Mesenchymal stem cell (in vitro differentiated cells and primary cell): ENCODE data around the gene MGAT4B.

Source experiments
- DNase-seq: peaks from one replicate; pipeline ENCODE4 v3.0.0-alpha.2; 2013
- H2AFZ ChIP-seq: one replicate; pipeline ENCODE4 v1.6.1; 2013; ENCODE audit warnings: low read depth, mild to moderate bottlenecking, control low read depth, inconsistent platforms, low read length, moderate library complexity
- H2AK5ac ChIP-seq: 2 replicates; pipeline ENCODE4 v1.6.1; 2013; ENCODE audit warnings: low read length, moderate library complexity, mild to moderate bottlenecking, inconsistent platforms; ENCODE audit not compliant: severe bottlenecking
- H2BK120ac ChIP-seq: one replicate; pipeline ENCODE4 v1.6.1; 2013; ENCODE audit warnings: low read depth, mild to moderate bottlenecking, inconsistent platforms, low read length, moderate library complexity
- H2BK12ac ChIP-seq, 2 experiments: one replicate each; pipeline ENCODE4 v1.6.1; 2013; ENCODE audit warnings: inconsistent platforms in 2 of 2, low read length in 2 of 2, mild to moderate bottlenecking in 2 of 2, moderate library complexity in 2 of 2, control low read depth in 1 of 2
- H2BK15ac ChIP-seq: one replicate; pipeline ENCODE4 v1.6.1; 2013; ENCODE audit warnings: mild to moderate bottlenecking, low read depth, inconsistent platforms; ENCODE audit not compliant: poor library complexity, severe bottlenecking
- H2BK5ac ChIP-seq: 2 replicates; pipeline ENCODE4 v1.6.1; 2013; ENCODE audit warnings: low read depth, mild to moderate bottlenecking, low read length, control low read depth, inconsistent platforms; ENCODE audit not compliant: poor library complexity, severe bottlenecking
- H3K14ac ChIP-seq, 2 experiments: one replicate each; pipeline ENCODE4 v1.6.1; 2013; ENCODE audit warnings: inconsistent platforms in 2 of 2, low read length in 2 of 2, control low read depth in 1 of 2, mild to moderate bottlenecking in 1 of 2, moderate library complexity in 1 of 2
- H3K18ac ChIP-seq, 2 experiments: one replicate each; pipeline ENCODE4 v1.6.1; 2013; ENCODE audit warnings: inconsistent platforms in 2 of 2, low read length in 2 of 2, control low read depth in 1 of 2, low read depth in 1 of 2, mild to moderate bottlenecking in 1 of 2
- H3K23ac ChIP-seq, 2 experiments: one replicate each; pipeline ENCODE4 v1.6.1; 2013; ENCODE audit warnings: inconsistent platforms in 2 of 2, low read length in 2 of 2, mild to moderate bottlenecking in 2 of 2, moderate library complexity in 2 of 2, control low read depth in 1 of 2
- H3K27ac ChIP-seq: 2 replicates; pipeline ENCODE4 v1.5.1; 2013; ENCODE audit warnings: mild to moderate bottlenecking, moderate library complexity, low read length, control low read depth, inconsistent platforms; ENCODE audit not compliant: poor library complexity, severe bottlenecking
- H3K27me3 ChIP-seq, 2 experiments: 2 replicates each; pipeline versions ENCODE4 v1.6.1 to v1.7.0; 2013; ENCODE audit warnings: low read length in 2 of 2, mild to moderate bottlenecking in 2 of 2, moderate library complexity in 2 of 2, control low read depth in 1 of 2, inconsistent platforms in 1 of 2; ENCODE audit not compliant: control insufficient read depth in 1 of 2, insufficient read depth in 1 of 2
- H3K36me3 ChIP-seq, 2 experiments: 2 replicates each; pipeline versions ENCODE4 v1.6.1 to v1.7.0; 2013; ENCODE audit warnings: low read length in 2 of 2, control low read depth in 1 of 2, inconsistent platforms in 1 of 2, low read depth in 1 of 2, mild to moderate bottlenecking in 1 of 2; ENCODE audit not compliant: insufficient read depth in 2 of 2, control insufficient read depth in 1 of 2
- H3K4ac ChIP-seq, 2 experiments: one replicate each; pipeline ENCODE4 v1.6.1; 2013; ENCODE audit warnings: inconsistent platforms in 2 of 2, low read length in 2 of 2, mild to moderate bottlenecking in 2 of 2, moderate library complexity in 2 of 2, control low read depth in 1 of 2, low read depth in 1 of 2
- H3K4me1 ChIP-seq: 2 replicates; pipeline ENCODE4 v1.6.1; 2013; ENCODE audit warnings: low read depth, low read length, control low read depth; ENCODE audit not compliant: control insufficient read depth, insufficient read depth
- H3K4me2 ChIP-seq: 2 replicates; pipeline ENCODE4 v1.6.1; 2013; ENCODE audit warnings: low read length, mild to moderate bottlenecking, inconsistent platforms; ENCODE audit not compliant: poor library complexity, severe bottlenecking
- H3K4me3 ChIP-seq, 2 experiments: 2 replicates each; pipeline versions ENCODE4 v1.5.1 to v1.7.0; 2013; ENCODE audit warnings: low read length in 2 of 2, mild to moderate bottlenecking in 2 of 2, control low read depth in 1 of 2, low read depth in 1 of 2; ENCODE audit not compliant: insufficient read depth in 1 of 2
- H3K79me1 ChIP-seq: replicated peaks from 2 replicates; pipeline ENCODE4 v1.6.1; 2013; ENCODE audit warnings: mild to moderate bottlenecking, control low read depth, low read length, inconsistent platforms; ENCODE audit not compliant: poor library complexity, severe bottlenecking
- H3K9ac ChIP-seq: 2 replicates; pipeline ENCODE4 v1.7.0; 2013; ENCODE audit warnings: mild to moderate bottlenecking, low read length, moderate library complexity
- H3K9me3 ChIP-seq: 2 replicates; pipeline ENCODE4 v1.7.0; 2013; ENCODE audit warnings: mild to moderate bottlenecking, low read length; ENCODE audit not compliant: control insufficient read depth
- H4K8ac ChIP-seq: one replicate; pipeline ENCODE4 v1.6.1; 2013; ENCODE audit warnings: inconsistent platforms, mild to moderate bottlenecking, low read length, moderate library complexity
- H4K91ac ChIP-seq: one replicate; pipeline ENCODE4 v1.6.1; 2013; ENCODE audit warnings: mild to moderate bottlenecking, low read length, inconsistent platforms
- WGBS: methylation state at CpG from one replicate; pipeline ENCODE4 v1.1.7; 2013; ENCODE audit warnings: mixed read lengths; 5-methylcytosine and 5-hydroxymethylcytosine counted together

The MGAT4B gene

DNA sequence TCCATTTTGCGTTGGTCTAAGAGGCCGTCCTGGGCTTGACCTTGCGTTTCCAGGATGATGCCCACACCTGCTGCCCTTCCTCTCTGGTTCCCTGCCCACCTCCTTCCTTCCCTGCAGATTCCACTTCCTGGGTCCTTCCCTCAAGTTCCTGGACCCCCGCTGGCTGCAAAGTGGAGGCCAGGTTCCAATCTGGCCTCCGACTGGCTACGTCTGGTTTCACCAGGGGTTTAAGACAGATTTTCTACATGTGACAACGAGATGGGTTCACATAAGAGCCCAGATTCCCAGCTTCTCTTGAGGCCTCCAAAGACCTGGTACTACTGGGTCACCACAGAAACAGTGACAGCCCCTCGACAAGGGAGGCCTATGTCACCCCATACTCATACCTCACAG, 2.1 kb downstream of the MGAT4B start:
- peak overlapping the region; percentile 87 for H3K9ac ChIP-seq
- no peak overlapping the region for H4K8ac ChIP-seq
- no peaks in the 10 kb centered on the region for H3K27me3 ChIP-seq
- WGBS: 95% methylated on average over 8 of the region's 8 CpGs
- no peak overlapping the region for H3K14ac ChIP-seq
- H2AK5ac ChIP-seq: no peak overlapping the region
- H3K4me2 ChIP-seq: peak overlapping the region; percentile 93
- peaks cover 21% of the 10 kb centered on the region for H3K79me1 ChIP-seq
- H3K23ac ChIP-seq: no peak overlapping the region
- no peak overlapping the region for H2BK120ac ChIP-seq
- peaks cover 45% of the 10 kb centered on the region for H3K4me1 ChIP-seq
- no peak overlapping the region for H2AFZ ChIP-seq
- no peak overlapping the region for H3K27ac ChIP-seq
- no peak overlapping the region for H2BK12ac ChIP-seq
- H4K91ac ChIP-seq: no peak overlapping the region
- H3K18ac ChIP-seq: no peak overlapping the region
- peak overlapping the region in 1 of 2 experiments; percentile 84 for H3K4me3 ChIP-seq
- peaks cover 22 to 49% of the 10 kb centered on the region in 2 experiments for H3K36me3 ChIP-seq
- DNase-seq: no peak
- no peaks in the 10 kb centered on the region for H3K9me3 ChIP-seq
- H2BK5ac ChIP-seq: no peak overlapping the region
- H2BK15ac ChIP-seq: no peak overlapping the region
- no peak overlapping the region for H3K4ac ChIP-seq

DNA sequence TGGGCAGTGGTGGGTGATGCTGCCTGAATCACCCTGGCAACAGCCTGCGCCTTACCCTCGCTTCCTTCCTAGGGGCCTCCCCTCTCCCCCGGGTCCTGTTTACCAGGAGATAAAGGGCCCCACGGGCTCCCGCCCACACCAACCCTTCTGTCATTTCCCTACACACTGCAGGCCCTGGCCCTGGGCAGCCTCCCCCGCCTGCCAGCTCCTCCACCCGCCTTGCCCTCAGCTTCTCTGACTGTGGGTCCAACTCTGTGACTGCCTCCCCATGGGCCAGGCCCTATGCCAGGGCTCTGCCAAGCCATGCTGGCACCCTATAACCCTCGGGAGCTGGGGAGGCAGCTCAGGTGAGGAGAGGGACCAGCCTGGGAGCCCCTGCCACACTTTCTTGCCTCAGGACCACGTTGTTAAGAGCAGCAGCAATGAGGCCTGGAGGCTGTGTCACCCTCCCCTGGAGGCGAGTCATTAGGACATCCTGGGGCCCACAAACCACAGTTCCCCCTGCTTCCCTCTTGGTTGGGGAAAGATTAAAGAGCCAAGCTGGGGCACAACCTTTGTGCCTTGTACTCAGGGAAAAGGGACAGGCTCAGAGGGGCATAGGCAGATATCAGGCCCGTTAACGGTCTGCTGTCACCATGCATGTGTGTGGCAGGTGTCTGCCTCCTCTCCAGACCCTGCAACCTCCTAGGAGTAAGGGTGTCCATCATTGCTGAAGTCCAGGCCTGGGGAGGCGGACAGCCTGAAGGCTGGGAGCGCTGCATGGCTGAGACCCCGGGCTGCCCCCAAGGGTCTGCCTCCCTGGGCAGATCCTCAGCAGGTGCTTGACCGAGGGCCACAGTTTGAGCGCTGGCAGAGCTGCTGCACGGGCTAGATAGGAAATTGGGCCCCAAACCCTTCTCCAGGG, 2.8 kb downstream of the MGAT4B start:
- peak overlapping the region in 1 of 2 experiments; percentile 7 for H3K4ac ChIP-seq
- H3K23ac ChIP-seq: no peak overlapping the region
- WGBS: 75% methylated on average over 17 of the region's 18 CpGs
- H4K91ac ChIP-seq: no peak overlapping the region
- H3K4me3 ChIP-seq: peak overlapping the region in 1 of 2 experiments; percentile 84
- H3K14ac ChIP-seq: no peak overlapping the region
- peaks cover 45% of the 10 kb centered on the region for H3K4me1 ChIP-seq
- H2BK12ac ChIP-seq: peak overlapping the region in 1 of 2 experiments; percentile 2
- H3K9me3 ChIP-seq: no peaks in the 10 kb centered on the region
- H2BK15ac ChIP-seq: no peak overlapping the region
- no peak overlapping the region for H4K8ac ChIP-seq
- H2BK120ac ChIP-seq: no peak overlapping the region
- H3K79me1 ChIP-seq: peaks cover 26% of the 10 kb centered on the region
- H3K9ac ChIP-seq: peak overlapping the region; percentile 87
- no peak overlapping the region for H3K4me2 ChIP-seq
- peak; percentile 35 for DNase-seq
- H3K27me3 ChIP-seq: no peaks in the 10 kb centered on the region
- no peak overlapping the region for H2AK5ac ChIP-seq
- H3K36me3 ChIP-seq: peaks cover 28 to 55% of the 10 kb centered on the region in 2 experiments
- no peak overlapping the region for H2AFZ ChIP-seq
- no peak overlapping the region for H2BK5ac ChIP-seq
- no peak overlapping the region for H3K18ac ChIP-seq
- no peak overlapping the region for H3K27ac ChIP-seq

DNA sequence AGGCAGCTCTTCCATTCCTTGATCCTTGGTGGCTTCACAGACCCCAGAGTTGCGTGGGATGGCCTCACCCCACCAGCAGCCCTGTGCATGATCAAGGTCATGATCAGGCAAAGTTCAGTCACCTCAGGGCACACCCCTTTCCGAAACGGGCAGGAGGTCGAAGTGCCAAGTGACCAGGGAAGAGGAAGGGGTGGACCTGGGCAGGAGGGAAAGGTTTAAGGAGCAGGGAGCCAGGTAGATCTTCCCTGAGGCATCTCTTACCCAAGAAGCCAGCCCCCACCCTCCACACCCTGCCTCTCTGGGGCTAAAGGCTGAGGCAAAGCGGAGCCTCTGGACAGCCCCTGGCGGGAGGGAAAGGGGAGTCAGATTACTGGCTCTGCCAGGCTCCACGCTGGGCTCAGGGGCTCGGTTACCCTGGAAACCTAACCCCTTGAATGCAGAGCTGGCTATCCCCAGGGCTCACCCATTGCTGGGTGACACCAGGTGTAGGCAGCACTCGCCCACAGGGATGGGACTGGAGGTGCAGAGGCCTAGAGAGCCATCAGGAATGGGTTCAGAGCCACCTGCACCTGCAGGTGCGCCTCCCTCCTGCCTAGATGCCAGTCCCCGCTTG, 3.6 kb downstream of the MGAT4B start:
- Histone ChIP-seq H2BK5ac (no peak overlapping the region), H2BK15ac (no peak overlapping the region)

DNA sequence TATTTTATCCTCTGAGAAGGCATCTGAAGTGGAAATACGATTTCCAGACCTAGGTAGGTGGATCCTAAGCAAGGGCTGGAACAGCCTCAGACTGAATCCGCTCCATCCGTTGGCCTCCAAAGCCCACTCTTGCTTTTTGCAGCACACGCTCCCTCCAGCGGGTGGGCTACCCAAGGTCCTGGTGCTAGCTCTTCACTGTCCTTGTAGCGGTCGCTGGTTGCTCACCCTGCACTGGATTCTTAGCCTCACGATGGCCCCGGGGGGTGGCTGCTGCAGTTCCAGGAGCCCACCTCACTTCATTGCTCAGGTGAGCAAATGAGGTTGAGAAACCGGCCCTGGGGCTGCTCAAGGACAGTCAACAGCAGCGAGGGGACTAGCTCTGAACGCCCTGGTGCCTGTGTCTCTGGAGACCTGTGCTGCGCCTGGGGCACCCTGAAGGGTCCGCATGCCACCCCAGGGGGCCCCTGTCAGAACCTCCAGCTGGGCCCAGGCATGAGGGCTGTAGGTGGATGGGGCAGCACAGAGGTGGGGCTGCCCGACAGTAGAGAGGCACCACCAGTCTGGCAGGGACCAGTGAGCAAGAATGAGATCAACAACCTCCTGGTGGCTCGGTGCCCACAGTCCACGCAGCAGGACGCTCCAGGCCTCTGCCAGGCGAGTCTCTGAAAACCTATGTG, 4.3 kb downstream of the MGAT4B start:
- no peak overlapping the region for H3K27ac ChIP-seq
- no peak overlapping the region for H2BK12ac ChIP-seq
- no peak overlapping the region for H2BK5ac ChIP-seq
- H3K4ac ChIP-seq: no peak overlapping the region
- no peak overlapping the region for H3K4me3 ChIP-seq
- H3K9me3 ChIP-seq: no peaks in the 10 kb centered on the region
- H3K4me2 ChIP-seq: no peak overlapping the region
- H3K14ac ChIP-seq: no peak overlapping the region
- no peak overlapping the region for H4K8ac ChIP-seq
- H3K79me1 ChIP-seq: peaks cover 30% of the 10 kb centered on the region
- DNase-seq: no peak
- peaks cover 44 to 71% of the 10 kb centered on the region in 2 experiments for H3K36me3 ChIP-seq
- no peak overlapping the region for H2BK15ac ChIP-seq
- H3K23ac ChIP-seq: no peak overlapping the region
- H3K27me3 ChIP-seq: no peaks in the 10 kb centered on the region
- H4K91ac ChIP-seq: no peak overlapping the region
- no peak overlapping the region for H2AK5ac ChIP-seq
- H2AFZ ChIP-seq: no peak overlapping the region
- peaks cover 38% of the 10 kb centered on the region for H3K4me1 ChIP-seq
- H3K18ac ChIP-seq: no peak overlapping the region
- 91% methylated on average over 19 of the region's 19 CpGs for WGBS
- no peak overlapping the region for H3K9ac ChIP-seq
- no peak overlapping the region for H2BK120ac ChIP-seq

More for the DNA sequence above, 3.6 kb downstream of the MGAT4B start:
- Histone ChIP-seq H2BK12ac (peak overlapping the region in 1 of 2 experiments; percentile 26), H2AK5ac (no peak overlapping the region), H3K9me3 (no peaks in the 10 kb centered on the region), H2AFZ (no peak overlapping the region), H4K8ac (no peak overlapping the region), H3K18ac (peak overlapping the region in 1 of 2 experiments; percentile 18), H3K4ac (no peak overlapping the region), H3K4me2 (no peak overlapping the region), H2BK120ac (no peak overlapping the region), H3K23ac (peak overlapping the region in 1 of 2 experiments; percentile 46), H3K4me3 (no peak overlapping the region), H3K9ac (no peak overlapping the region), H3K14ac (peak overlapping the region in 1 of 2 experiments; percentile 46), H3K27me3 (no peaks in the 10 kb centered on the region), H3K4me1 (peaks cover 44% of the 10 kb centered on the region), H3K79me1 (peaks cover 28% of the 10 kb centered on the region), H3K36me3 (peaks cover 37 to 64% of the 10 kb centered on the region in 2 experiments), H3K27ac (no peak overlapping the region), H4K91ac (no peak overlapping the region)
- WGBS: 88% methylated on average over 11 of the region's 11 CpGs
- DNase-seq: no peak
